NB4 (cell line): ENCODE measurements around the gene ARMC9.

Experiments
- DNase-seq: peaks from one replicate; pipeline ENCODE4 v3.0.0; 2010; ENCODE audit warnings: low read depth
- H3K4me3 ChIP-seq: one replicate; pipeline ENCODE4 v1.5.1; 2011; ENCODE audit warnings: mild to moderate bottlenecking, low read depth, low read length, moderate library complexity
- MYC ChIP-seq: IDR thresholded peaks from 2 replicates; pipeline ENCODE4 v1.6.1; 2011; ENCODE audit warnings: low read depth, low read length
- POLR2A ChIP-seq: IDR thresholded peaks from 2 replicates; pipeline ENCODE4 v1.6.1; 2011; ENCODE audit warnings: mild to moderate bottlenecking; ENCODE audit not compliant: insufficient read length; ENCODE audit errors: extremely low read depth
- TF ChIP-seq, protein P1 (sequence below): IDR thresholded peaks from one replicate; pipeline ENCODE4 v1.5.1; 2012; ENCODE audit warnings: low read depth, low read length
- TF ChIP-seq, protein P2 (sequence below): IDR thresholded peaks from 2 replicates; pipeline ENCODE4 v1.6.1; 2011; ENCODE audit warnings: low read depth, low read length

ARMC9 gene

DNA sequence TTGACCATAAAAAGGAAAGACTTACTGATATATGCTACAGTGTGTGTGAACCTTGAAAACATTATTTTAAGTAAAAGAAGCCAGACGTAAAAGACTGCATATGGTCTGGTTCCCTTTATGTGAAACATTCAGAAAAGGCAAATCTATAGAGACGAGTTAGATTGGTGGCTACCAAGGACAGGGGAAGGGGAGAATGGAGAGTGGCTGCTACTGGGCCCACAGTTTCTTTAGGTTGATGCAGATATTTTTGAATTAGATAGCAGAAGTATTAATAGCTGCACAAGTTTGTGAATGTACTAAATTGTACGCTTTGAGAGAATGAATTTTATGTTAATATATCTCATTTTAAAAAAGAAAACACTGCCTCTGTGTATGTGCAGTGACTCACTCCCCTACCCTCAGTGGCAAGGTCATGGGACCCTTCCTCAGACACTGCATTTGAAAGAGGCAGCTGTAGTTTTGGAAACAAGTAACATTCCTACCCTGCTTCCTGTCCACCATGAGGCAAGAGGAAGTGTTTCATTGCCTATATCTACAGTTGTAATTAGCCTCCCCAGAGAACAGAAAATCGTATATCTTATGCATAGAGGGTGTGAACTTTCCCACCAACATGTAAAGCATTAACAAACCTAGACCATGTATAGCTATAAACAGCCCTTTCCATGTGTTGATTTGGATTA lies 29.8 kb upstream of the ARMC9 start:
- DNase-seq = peak; percentile 79
- H3K4me3 ChIP-seq = no peak overlapping the region
- TF ChIP-seq, protein P1, sequence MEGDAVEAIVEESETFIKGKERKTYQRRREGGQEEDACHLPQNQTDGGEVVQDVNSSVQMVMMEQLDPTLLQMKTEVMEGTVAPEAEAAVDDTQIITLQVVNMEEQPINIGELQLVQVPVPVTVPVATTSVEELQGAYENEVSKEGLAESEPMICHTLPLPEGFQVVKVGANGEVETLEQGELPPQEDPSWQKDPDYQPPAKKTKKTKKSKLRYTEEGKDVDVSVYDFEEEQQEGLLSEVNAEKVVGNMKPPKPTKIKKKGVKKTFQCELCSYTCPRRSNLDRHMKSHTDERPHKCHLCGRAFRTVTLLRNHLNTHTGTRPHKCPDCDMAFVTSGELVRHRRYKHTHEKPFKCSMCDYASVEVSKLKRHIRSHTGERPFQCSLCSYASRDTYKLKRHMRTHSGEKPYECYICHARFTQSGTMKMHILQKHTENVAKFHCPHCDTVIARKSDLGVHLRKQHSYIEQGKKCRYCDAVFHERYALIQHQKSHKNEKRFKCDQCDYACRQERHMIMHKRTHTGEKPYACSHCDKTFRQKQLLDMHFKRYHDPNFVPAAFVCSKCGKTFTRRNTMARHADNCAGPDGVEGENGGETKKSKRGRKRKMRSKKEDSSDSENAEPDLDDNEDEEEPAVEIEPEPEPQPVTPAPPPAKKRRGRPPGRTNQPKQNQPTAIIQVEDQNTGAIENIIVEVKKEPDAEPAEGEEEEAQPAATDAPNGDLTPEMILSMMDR = no peak
- TF ChIP-seq POLR2A (no peak), MYC (peak; percentile 48)
- TF ChIP-seq, protein P2, sequence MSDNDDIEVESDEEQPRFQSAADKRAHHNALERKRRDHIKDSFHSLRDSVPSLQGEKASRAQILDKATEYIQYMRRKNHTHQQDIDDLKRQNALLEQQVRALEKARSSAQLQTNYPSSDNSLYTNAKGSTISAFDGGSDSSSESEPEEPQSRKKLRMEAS = peak; percentile 45; the same call in 1 of the 2 replicates

DNA sequence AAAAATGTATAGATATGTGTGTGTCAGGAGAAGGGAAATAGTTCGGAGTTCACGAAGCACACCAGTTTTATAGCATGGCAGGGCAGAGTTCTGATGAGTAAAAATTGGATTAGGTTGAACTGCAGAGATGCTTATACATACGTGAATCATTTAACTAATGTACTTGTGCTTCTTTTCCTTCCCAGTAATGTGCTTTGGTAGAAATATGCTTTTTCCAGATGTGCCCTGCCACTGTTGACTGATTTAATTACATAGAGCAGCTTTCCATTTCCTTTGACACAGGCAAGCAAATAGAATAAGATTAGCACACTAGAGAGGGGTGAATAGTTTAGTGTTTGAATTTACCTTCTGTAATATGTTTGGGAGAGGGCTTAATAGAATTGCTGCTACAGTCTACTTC lies 28.9 kb upstream of the ARMC9 start:
- no peak overlapping the region for H3K4me3 ChIP-seq
- DNase-seq = no peak
- TF ChIP-seq, protein P1 = no peak
- no peak for TF ChIP-seq MYC
- no peak for TF ChIP-seq POLR2A
- TF ChIP-seq, protein P2 = no peak

DNA sequence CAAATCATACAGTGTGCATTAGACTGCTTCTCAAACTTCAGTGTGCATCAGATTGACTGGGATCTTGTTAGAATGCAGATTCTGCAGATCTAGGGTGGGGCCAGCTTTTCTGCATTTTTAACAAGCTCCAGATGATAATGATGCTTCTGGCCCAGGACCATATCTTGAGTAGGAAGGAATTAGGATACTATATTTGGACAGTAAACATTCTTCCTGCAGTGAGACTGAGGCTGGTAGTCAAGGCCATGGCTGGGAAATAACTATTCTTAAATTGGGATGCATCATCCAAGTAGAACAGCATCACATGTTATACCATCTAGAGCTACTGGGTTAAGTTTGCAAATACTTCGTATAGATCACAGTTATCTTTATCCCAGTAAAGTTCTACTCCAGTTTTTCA lies 28.4 kb upstream of the ARMC9 start:
- DNase-seq = no peak
- H3K4me3 ChIP-seq = no peak overlapping the region
- TF ChIP-seq POLR2A = no peak
- TF ChIP-seq, protein P1 = no peak
- TF ChIP-seq MYC = no peak
- TF ChIP-seq, protein P2 = no peak

DNA sequence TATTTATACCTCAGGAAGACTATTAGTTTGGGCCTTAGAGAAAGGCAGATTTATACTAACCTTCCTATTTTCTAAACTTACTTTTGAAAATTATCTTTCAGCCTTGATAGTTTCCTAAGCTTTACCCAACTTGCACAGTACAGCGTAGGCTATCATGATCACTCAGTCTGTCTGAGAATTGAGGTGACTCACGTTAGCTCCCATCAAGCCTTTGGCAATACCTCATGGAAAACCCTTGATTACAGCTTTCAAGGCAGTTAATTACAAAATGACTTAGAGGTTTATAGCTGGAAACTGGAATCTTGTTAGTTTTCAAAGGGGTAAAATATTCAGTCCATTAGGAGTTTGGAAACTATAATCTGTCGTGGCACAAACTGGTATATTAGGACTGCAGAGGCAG lies 26.4 kb upstream of the ARMC9 start:
- no peak for DNase-seq

DNA sequence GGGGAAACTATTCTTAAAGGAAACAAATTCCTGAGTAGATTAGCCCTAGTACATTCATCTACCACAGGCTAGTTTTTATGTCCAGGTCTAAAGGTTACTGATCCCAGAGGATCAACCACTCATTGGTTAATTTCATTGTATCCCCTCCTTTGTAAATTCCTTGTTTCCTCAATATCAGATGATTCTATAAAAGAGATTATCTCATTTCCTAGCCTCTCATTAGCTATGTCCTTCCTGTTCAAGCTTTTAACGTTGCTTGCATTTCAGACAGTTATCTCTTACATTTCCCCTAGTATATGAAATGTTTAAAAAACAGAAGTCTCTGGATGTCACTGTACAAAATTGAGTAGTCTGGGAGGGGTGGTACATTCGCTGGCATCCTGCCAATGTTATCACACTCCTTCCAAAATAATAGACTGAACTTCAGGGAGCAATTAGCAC lies 24.2 kb upstream of the ARMC9 start:
- no peak for DNase-seq
- no peak overlapping the region for H3K4me3 ChIP-seq
- TF ChIP-seq, protein P1 = no peak
- TF ChIP-seq, protein P2 = no peak
- TF ChIP-seq MYC = no peak
- TF ChIP-seq POLR2A = no peak

More for the DNA sequence above, 26.4 kb upstream of the ARMC9 start:
- no peak overlapping the region for H3K4me3 ChIP-seq
- TF ChIP-seq, protein P2 = no peak
- no peak for TF ChIP-seq POLR2A
- TF ChIP-seq, protein P1 = no peak
- TF ChIP-seq MYC = no peak
